Thoracic aorta (tissue), 2 donors: ENCODE measurements around the gene ST6GALNAC4. TPM values are rescaled to one million over a fixed set of nuclear protein-coding genes. Genes with fewer than 3 reads are reported as not detected.

ENCODE experiments used
- ATAC-seq: fragments of 150-250 bp; one replicate; pipeline ENCODE4 v1.8.0; 2017; ENCODE audit warnings: low read depth; ENCODE audit not compliant: insufficient number of reproducible peaks, low FRiP score
- DNase-seq: peaks from one replicate; pipeline ENCODE4 v3.0.0-alpha.2; 2020; ENCODE audit warnings: low spot score
- H3K27ac ChIP-seq, 2 donors: fragments of 200-600 bp; sonication (generic); 1 replicate in 1 of 2; 2 replicates in 1 of 2; pipeline ENCODE4 v1.5.1; 2016; ENCODE audit warnings: mild to moderate bottlenecking in 2 of 2, moderate library complexity in 2 of 2
- H3K27me3 ChIP-seq: fragments of 200-600 bp; sonication (generic); replicated peaks from 2 replicates; pipeline ENCODE4 v1.6.0; 2016; ENCODE audit warnings: mild to moderate bottlenecking; ENCODE audit not compliant: insufficient read depth
- H3K36me3 ChIP-seq: fragments of 200-600 bp; sonication (generic); one replicate; pipeline ENCODE4 v1.5.1; 2016
- H3K4me1 ChIP-seq, 2 donors: fragments of 200-600 bp; sonication (generic); 1 replicate in 1 of 2; 2 replicates in 1 of 2; pipeline versions ENCODE4 v1.5.1 to v1.6.0; 2016; ENCODE audit warnings: low read depth in 2 of 2, mild to moderate bottlenecking in 1 of 2; ENCODE audit not compliant: control insufficient read depth in 1 of 2
- H3K4me3 ChIP-seq: fragments of 200-600 bp; sonication (generic); 2 replicates; pipeline ENCODE4 v1.5.1; 2016; ENCODE audit warnings: mild to moderate bottlenecking
- H3K9me3 ChIP-seq: fragments of 200-600 bp; sonication (generic); 2 replicates; pipeline ENCODE4 v1.5.1; 2016
- total RNA-seq, 2 donors: library from RNA; depleted of rRNA; stranded (reverse); fragments of >200 nt; gene quantifications; one replicate each; pipeline versions ENCODE4 v1.1.0 to v1.2.3, GENCODE V29; 2016
- TF ChIP-seq, protein P1 (sequence below): fragments of 200-600 bp; sonication (generic); IDR thresholded peaks from one replicate; pipeline ENCODE4 v1.5.1; 2019; ENCODE audit warnings: antibody characterized with exemption

Gene ST6GALNAC4
- total RNA-seq, 2 donors from 2014 or later = 45.0 to 61.2 TPM

GRCh38 chr9:127890053-127890452 lies 26.8 kb downstream of the ST6GALNAC4 start:
- H3K27ac ChIP-seq = no peak overlapping the region
- ATAC-seq (no peak), DNase-seq (no peak)
- TF ChIP-seq, protein P1, sequence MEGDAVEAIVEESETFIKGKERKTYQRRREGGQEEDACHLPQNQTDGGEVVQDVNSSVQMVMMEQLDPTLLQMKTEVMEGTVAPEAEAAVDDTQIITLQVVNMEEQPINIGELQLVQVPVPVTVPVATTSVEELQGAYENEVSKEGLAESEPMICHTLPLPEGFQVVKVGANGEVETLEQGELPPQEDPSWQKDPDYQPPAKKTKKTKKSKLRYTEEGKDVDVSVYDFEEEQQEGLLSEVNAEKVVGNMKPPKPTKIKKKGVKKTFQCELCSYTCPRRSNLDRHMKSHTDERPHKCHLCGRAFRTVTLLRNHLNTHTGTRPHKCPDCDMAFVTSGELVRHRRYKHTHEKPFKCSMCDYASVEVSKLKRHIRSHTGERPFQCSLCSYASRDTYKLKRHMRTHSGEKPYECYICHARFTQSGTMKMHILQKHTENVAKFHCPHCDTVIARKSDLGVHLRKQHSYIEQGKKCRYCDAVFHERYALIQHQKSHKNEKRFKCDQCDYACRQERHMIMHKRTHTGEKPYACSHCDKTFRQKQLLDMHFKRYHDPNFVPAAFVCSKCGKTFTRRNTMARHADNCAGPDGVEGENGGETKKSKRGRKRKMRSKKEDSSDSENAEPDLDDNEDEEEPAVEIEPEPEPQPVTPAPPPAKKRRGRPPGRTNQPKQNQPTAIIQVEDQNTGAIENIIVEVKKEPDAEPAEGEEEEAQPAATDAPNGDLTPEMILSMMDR = no peak
- peaks cover 0 to 8% of the 10 kb centered on the region in 2 donors for H3K4me1 ChIP-seq
- H3K9me3 ChIP-seq = no peaks in the 10 kb centered on the region
- peaks cover 75% of the 10 kb centered on the region for H3K36me3 ChIP-seq
- no peaks in the 10 kb centered on the region for H3K27me3 ChIP-seq
- no peak overlapping the region for H3K4me3 ChIP-seq

GRCh38 chr9:127887792-127888191 lies 29.0 kb downstream of the ST6GALNAC4 start:
- peaks cover 56% of the 10 kb centered on the region for H3K36me3 ChIP-seq
- ATAC-seq = no peak

GRCh38 chr9:127886401-127886972 lies 30.4 kb downstream of the ST6GALNAC4 start:
- H3K36me3 ChIP-seq = peaks cover 51% of the 10 kb centered on the region
- H3K4me3 ChIP-seq = no peak overlapping the region
- no peaks in the 10 kb centered on the region for H3K9me3 ChIP-seq
- H3K27me3 ChIP-seq = no peaks in the 10 kb centered on the region
- no peak for ATAC-seq
- no peak for DNase-seq
- no peak overlapping the region for H3K27ac ChIP-seq
- TF ChIP-seq, protein P1 = no peak
- peaks cover 7 to 19% of the 10 kb centered on the region in 2 donors for H3K4me1 ChIP-seq

More at GRCh38 chr9:127887792-127888191, 29.0 kb downstream of the ST6GALNAC4 start:
- H3K27me3 ChIP-seq = no peaks in the 10 kb centered on the region
- no peak overlapping the region for H3K27ac ChIP-seq
- H3K4me3 ChIP-seq = no peak overlapping the region
- no peaks in the 10 kb centered on the region for H3K9me3 ChIP-seq
- TF ChIP-seq, protein P1 = peak; percentile 9
- no peak for DNase-seq
- H3K4me1 ChIP-seq = peaks cover 7 to 19% of the 10 kb centered on the region in 2 donors

- TF ChIP-seq, protein P1 = no peak
Measured at GRCh38 chr9:127885508-127886281, 31.1 kb downstream of the ST6GALNAC4 start.

GRCh38 chr9:127884976-127885490 lies 31.8 kb downstream of the ST6GALNAC4 start:
- Histone ChIP-seq H3K27ac (peak overlapping the region; percentile 32 to 52), H3K9me3 (no peaks in the 10 kb centered on the region), H3K27me3 (no peaks in the 10 kb centered on the region), H3K4me3 (no peak overlapping the region), H3K4me1 (peaks cover 7 to 19% of the 10 kb centered on the region in 2 donors), H3K36me3 (peaks cover 43% of the 10 kb centered on the region)
- TF ChIP-seq, protein P1 = no peak
- DNase-seq (no peak), ATAC-seq (peak; percentile 27)

More at GRCh38 chr9:127885508-127886281, 31.1 kb downstream of the ST6GALNAC4 start:
- peaks cover 50% of the 10 kb centered on the region for H3K36me3 ChIP-seq
- no peak overlapping the region for H3K4me3 ChIP-seq
- no peak overlapping the region for H3K27ac ChIP-seq
- H3K9me3 ChIP-seq = no peaks in the 10 kb centered on the region
- no peaks in the 10 kb centered on the region for H3K27me3 ChIP-seq
- no peak for ATAC-seq
- peaks cover 7 to 19% of the 10 kb centered on the region in 2 donors for H3K4me1 ChIP-seq
- no peak for DNase-seq
